ENCODE data around the gene POPDC2.
A peak's percentile ranks its signal among the peaks of the same experiment; 100 is the strongest.

Gene POPDC2

DNA sequence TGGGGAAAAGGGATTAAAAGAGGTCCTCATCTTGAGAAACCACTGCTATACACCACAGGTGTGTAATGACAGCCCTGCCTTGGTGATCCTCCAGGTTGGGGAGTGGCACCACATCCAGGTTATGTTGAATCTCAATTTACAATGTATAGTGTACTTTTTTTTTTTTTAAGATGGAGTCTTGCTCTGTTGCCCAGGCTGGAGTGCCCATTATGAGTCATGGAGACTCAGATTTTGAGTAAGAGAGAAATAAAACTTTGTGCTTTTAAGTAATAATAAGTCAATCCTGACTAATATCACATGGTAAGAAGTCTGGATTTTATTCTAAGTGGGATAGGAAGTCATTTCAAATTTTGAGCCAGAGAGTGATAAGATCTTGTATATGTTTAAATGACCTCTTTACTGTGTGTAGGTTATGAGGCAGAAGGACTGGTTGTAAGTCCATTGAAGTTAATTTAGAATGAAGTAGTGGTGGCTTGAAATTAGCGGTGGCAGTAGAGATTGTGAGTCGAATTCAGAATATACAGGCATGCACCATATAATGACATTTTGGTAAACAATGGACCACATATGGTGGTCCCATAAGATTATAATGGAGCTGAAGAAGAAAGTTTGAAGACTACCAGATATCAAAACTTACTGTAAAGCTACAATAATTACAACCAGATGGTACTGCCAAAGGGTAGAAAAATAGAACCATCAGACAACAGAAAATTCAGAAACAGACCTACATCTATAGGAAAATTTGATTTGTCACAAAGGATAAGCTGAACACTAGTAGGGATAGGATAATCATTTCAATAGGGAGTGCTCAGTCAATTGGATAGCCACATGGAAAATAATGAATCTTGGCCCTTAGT, 20.7 kb downstream of the POPDC2 start:
- DNase-seq: no peak

DNA sequence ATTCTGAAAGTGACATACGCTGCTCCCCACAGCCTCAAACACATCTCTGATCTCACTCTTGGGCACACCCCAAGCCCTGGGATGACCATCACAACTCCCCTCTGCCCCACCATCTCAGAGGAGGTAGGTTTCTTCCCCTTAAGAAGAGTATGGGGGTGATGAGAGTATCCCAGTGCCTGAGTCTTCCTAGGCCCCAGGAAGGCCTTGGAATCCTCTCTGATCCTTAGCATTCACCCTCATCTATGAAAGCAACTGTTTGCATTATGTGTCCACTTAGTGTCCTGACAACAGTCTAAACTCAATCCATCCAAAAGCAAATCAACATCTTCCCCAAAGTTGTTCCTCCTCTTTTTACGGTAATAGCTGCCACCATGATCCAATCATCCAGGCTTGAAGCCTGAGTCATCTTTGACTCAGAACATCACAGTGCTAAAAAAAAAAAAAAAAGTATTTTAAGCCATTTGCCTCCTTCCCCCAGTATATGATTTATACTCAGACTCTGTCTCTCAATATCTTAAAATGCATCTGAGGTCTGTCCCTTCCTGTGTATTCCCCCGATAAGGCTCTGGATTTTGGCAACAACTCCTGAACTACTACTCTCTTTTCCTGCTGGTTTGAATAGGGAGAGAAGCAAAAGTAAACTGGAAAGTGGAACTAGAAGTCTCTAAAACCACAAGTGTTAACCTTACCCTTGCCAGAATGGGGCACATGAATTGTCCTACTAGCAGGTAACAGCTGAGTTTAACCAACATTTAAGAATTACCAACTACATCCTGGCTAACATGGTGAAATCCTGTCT, 22.5 kb downstream of the POPDC2 start:
- DNase-seq: peak; percentile 69

DNA sequence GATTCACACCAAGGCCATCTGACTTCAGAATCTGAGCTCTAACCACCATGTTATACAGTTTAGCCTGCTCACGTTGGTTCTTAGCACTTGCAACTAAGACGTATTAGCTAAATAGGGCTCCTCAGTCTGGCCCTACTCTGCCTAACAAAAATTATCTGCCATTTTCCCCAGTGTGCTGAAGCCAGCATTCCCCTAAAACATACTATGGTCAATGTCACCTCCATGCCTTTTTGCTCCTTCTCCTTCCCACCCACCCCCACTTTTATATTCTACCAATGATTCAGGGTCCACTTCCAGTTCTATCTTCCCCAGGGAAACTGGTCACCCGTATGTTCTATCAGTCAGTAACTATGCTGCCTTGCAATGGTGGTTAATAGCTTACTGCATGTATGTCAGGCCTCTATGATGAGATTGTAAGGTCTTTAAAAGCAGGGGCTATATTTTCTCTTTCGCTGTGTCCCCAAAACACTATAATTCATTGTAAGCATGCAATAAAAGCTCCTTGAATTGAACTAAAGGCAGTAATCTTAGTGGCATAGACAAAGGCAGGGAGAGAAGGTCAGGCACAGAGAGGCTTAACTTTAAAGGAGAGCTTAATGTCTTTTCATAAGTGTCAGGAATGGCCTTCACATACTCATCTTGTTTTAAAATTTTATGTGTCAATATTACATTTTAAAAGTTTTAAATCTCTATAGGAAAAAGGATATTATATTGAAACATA, 23.3 kb downstream of the POPDC2 start:
- no peak for DNase-seq

DNA sequence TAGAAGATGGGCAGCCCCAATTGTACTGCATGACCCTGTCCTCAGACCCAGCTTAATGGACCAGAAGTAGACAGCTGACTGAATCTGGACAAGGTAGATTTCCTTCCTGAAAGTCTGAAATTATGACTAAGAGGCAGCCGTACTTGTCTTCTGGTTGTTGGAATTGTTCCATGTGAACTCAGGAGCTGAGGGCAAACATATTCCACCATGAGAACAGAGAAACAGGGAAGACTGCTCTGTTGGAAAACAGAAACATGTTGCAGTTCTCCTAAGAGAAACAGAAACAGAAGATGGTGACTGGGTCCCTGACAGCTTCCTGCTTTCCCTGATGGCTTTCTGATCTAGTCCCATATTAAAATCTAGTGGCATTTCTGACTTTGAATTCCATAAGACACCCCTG, 24.1 kb downstream of the POPDC2 start:
- peak; percentile 17 for DNase-seq

DNA sequence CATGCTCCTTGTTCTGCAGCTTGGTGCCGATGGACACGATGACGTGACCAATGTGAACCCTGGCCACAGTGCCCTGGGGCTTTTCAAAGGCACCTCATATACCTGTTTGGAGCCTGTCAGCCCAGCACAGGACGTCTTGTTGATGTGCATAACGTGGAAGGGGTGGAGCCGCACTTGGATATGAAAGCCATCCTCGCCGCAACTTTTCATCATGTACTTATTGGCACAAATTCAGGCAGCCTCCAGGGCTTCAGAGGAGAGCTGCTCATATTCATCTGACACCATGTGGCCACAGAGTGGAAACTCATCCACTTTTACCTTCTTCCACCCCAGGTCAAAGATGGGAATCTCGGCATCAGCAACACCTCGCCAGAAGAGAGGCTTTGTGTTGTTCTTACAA, 24.7 kb downstream of the POPDC2 start:
- no peak for DNase-seq

DNA sequence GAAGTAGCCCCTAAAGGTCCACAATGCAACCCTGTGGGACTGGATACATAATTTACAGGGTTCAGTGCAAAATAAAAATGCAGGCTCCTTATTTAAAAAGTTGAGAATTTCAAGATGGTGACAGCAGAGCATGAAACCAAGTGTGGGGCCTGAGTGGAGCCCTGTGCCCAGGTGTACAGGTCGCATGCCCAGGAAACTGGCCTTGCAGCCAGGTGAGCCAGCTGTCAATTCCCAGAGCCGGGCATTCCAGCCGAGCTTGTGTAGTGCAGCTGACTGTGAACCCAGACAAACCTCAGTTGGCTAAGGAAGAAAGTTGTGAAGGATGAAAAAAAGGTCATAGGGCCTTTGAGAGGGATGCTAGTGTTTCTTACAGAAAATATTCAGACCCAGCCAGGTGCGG, 27.6 kb downstream of the POPDC2 start:
- no peak for DNase-seq

DNA sequence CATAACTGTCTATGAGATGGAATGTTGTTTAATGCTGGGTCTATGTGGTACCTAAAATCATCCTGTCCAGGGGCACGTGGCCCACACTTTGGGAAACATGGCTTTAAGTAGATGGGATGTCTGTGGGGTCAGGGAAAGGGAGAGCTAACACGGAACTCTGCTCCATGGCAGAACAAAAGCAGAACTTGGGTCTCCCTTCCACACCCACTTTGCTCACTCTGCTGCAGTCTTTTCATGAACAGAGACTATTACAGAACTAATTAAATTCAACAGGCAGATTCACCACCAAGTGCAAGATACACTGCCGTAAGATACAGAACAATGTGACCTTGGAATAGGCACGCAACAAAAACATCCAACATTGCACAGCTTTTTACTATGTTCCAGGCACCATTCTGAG, 28.2 kb downstream of the POPDC2 start:
- DNase-seq: no peak

DNA sequence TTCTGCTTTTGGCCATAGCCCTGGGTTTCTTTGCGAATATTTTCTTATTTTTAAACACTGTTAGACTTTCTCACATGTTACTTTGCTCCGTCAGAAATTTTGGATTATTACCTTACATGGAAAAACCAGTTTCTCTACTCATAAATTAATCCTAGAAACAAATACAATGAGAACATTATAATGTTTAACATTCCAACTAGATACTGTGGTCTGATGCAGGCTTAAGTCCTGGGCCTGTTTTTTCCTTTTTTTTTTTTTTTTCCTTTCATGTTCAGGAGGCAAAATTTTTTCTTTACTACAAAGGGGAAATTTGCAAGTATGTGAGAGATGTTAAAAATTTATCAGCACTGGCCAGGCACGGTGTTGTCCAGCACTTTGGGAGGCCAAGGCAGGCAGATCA, 28.9 kb downstream of the POPDC2 start:
- no peak for DNase-seq

DNA sequence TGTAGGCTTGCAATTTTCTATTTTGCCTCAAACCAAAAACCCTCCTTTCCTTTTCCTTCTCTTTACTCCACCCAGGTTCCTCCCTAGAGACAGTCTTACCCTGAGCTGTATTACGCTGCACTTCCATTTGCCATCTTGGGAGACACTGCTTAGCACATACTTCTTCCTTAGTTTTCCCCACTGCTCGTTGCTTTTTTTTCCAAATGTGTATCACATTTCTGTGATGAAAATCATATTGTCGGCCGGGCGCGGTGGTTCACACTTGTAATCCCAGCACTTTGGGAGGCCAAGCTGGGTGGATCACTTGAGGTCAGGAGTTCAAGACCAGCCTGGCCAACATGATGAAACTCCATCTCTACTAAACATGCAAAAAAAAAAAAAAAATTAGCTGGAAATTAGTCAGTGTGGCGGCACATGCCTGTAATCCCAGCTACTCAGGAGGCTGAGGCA, 29.5 kb downstream of the POPDC2 start:
- no peak for DNase-seq

DNA sequence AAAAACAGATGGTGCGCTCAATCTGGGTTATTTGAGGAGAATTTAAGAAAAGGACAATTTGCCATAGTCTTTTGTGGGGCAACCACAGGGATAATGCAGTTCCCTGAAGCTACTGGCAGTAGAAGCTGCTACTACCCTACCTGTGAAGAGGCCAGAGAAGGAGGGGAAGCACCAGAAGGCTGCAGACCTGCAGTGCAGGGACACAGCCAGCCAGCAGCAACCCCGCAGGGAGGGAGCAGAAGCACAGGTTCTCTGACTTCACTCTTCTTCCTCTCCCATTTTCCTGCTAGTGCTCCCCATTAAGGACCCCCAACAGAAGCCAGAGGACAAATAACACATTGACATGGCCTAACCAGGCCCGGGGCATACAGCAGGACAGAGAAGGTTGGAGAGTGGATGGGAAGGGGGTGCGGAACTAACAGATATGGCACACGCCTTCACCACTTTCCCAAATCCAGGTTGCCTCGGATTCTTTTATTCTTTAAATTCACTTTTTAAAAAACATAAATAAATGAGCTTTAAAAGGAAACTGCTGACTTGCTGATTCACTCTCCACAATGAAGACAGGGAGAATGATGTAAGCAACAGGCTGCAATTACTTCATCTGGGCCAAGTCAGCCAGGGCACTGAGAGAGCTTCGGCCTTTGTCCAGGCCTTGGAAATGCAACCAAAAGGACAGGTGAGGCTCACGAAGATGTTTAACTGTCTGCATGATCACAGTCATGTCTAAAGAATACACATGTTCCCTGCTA, 30.1 kb downstream of the POPDC2 start:
- DNase-seq: peak; percentile 31

DNA sequence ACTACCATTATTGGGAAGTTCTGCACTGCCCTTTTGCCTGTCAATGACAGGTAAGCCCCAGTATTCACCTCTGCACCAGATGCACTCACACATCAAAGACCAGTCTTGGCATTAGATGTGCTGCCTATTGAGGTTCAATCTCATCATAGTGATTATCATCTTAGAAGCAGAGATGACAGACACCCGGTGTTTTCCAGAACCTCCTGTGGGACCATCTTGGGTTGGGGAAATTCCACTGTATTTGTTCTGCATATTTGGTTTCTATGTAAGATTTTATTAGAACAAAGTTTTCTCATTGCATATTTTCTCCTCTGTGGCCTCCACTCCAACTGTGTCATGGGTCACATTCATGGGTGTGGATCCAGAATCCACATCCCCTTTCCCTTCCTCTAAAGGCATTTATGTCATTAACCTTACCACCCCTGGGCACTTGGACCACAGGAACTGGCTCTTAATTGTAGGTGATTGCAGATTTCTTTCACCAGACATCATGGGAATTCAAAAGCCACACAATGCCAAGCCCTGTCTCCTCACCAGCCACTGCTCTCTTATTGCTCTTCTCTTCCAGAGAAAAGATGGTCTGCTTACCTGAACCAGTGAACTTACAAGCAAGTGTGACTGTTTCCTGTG, 31.5 kb downstream of the POPDC2 start:
- DNase-seq: no peak

DNA sequence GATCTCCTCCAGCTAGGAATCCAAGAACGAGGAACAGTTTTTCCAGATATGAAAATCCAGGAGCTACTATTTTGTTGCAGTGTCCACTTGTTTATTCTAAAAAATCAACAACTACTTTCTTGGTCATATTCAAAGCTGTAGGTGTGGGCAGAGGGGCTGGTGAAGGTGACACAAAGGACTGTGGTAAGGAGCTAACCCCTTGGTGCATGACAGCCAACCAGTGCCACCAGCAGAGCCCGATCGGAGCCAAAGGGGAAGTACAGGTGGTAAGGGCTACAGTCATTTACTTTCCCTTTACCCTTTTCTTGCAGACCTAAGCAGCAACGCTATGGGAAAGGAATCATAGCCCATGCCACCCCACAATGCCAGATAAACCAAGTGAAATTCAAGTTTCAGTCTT, 32.0 kb downstream of the POPDC2 start:
- DNase-seq: no peak

DNA sequence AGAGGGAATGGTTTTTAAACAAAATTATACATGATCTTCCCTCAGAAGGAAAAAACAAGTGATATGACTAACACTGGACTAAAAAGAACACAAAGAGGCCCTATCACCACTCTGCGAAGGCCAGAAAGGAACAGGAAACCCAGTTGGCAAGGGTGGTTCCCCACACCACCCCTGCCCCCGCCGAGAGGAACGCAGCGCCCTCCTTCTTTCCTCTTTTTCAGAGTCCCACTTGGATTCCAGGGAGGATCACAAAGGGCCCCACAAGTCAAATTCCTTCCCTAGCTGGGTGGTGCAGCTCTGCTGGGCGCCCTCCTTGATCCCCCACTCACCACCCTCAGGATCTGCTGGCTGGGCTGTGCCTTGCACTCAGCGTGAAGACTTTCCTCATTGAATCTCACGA, 32.9 kb downstream of the POPDC2 start:
- DNase-seq: no peak

DNA sequence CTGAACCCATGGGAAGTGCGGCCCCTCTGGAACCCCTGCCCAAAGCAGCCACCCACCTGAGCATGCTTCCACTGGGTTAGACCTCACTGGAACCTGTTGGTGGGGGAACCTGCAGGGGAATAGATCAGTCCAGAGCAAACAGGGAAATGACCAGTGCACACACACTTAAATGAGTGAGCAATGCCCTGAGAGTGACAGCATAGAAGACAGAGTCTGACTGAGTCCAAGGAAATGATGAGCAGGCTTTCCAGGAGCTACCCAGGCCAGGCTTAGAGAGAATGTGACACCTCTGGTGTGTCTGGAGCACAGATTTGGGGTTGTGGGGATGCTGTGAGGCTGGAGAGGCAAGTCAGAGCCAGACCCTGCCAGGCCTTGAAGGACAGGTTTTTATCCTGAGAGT, 34.2 kb downstream of the POPDC2 start:
- DNase-seq: no peak

DNA sequence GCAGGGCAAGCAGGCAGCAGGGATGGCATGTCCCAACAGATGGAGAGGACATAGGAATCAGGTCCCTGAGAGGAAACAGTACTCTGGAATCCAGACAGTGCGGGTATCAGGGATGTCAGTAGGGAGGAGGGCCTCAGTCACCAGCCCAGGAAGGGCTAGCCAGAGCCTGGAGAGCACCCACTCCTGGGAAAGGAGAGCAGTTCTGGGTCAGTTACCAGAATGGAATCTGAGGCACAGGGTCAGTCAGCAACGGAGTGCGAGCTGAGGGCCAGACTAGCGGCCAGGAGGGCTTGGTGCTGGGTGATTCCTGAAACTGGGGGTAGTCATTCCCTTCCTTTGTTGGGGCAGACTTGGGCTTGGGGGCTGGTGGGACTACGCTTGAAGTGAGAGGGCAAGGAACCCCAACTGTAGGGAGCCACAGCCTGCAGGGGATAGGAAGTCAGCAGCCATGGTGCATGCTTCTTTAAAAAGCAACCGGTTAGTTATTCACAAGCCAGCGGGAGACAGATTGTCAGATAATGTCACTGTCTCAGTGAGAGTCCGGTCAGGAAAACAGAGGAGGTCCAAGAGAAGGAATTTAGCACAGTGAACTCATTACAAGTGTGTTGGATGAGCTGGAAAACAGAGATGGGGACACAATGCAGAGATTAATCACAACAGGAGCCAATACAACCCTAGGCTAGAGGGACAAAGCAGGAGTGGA, 34.8 kb downstream of the POPDC2 start:
- no peak for DNase-seq

DNA sequence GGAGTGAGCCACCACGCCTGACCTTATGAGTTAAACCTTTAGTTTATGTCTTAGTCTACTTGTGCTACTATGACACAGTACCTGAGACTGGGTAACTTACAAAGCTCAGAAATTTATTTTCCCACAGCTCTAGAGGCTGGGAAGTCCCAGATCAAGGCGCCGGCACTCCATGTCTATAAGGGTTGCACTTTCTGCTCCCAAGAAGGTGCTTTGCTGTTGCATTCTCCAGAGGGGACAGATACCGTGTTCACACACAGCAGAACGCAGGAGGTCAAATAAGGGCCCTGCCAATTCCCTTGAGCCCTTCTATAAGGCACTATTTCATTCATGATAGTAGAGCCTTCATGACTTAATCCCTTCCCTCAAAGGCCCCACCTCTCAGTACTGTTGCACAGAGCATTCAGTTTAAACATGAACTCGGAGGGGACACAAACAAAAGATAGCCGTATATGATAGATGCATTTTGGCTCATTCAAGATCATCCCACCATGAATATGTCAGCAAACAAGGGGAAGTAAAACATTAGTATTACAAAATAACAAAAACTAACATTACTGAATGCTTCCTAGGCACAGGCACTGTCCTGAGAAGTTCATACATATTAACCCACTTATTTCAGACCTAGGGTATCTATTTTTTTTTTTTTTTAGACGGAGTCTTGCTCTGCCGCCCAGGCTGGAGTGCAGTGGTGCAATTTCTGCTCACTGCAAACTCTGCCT, 36.2 kb downstream of the POPDC2 start:
- no peak for DNase-seq

DNA sequence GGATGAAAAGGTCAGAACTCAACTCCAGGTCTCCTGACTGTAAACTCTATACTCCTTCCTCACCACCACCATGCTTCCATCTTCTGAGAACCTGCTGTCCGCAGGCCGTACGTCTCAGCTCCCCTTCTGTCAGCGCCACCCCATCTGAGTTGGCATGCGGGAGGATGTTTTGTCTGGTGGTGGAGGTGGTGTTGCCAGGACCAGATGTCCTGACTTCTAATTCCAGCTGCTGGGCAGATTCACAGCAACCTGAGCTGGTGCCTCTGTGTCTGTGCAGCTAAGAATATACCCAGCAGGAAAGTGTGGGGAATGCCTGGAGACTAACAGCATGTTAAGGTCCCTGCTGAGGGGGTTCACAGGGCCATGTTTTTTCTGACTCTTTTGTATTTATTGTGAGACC, 39.5 kb downstream of the POPDC2 start:
- no peak for DNase-seq

DNA sequence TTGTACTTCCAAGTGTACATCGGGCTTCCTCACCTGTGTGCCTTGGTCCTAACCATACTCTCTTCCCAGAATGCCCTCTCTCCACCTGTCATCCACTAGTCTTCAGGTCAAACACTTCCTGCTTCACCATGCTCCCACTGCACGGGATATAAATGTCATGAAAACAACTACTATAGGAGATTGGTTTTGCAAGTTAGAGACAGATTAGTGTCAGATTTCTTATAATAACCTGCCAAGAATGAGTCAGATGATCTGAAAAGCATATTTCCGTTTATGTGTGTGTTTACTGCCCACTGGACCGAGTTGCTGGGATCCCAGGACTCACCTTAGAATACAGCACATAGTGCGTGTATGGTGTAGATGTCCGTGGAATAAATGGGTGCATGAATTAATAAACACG, 41.3 kb downstream of the POPDC2 start:
- DNase-seq: no peak

DNA sequence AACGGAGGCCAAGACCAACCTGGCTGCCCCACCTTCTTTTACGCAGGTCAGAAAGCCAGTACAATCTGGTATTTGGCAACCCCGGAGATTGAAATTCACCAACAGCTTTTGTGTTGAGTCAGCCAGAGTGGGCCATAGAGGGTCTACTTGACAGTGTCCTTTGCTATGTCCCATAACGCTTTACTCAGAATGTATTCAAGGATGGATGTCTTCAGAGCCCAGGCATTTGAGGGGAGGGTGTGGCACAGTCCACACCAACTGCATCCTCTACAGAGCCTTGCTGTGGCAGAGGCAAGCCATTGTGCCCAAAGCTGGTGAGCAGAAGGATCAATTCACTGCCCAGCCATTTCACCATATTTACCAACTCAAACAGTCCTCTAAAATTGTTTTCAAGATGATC, 44.3 kb downstream of the POPDC2 start:
- DNase-seq: no peak

DNA sequence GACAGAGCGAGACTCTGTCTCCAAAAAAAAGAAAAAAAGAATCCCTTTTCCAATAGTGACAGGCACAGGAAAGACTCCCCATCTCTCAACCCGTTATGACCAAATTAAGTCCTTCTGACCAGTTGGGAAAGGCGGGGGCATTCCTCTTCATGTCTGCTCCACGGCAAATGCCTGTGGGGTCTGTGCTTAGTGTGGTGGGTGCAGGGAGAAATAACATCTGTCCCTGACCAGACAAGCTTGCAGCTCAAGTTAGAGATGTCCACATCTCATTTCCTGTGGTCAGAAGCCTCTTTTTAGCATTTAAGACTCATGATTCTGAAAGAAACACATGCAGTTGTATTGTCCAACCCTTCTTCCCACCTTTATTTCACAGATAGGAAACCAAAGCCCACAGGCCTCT, 46.5 kb downstream of the POPDC2 start:
- no peak for DNase-seq

DNA sequence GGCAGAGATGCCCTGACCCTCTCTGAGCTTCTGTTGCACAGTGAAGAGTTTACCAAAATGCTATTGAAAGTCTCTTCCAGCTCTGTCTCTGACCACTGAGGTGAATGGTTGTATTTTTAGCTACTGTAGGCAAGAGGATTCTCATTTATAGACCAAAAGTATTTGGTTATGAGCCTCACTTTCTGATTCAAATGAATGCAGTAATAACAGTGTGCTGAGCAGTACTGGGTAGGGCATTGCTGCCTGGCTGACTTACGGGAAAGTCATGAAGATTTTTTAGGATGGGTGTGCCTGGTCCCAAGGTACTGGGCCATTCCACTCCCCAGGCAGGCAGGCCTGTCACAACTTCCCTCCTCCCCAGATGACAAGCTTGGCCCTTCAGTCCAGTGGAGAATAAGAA, 47.2 kb downstream of the POPDC2 start:
- DNase-seq: no peak
